Vagina (tissue), 2 donors: ENCODE data around the gene SSNA1.

Experiments used
- POLR2A ChIP-seq, 2 donors: fragments of 450-650 bp; IDR thresholded peaks; one replicate each; pipeline ENCODE4 v1.6.1; 2017; ENCODE audit warnings: antibody characterized with exemption in 2 of 2, mild to moderate bottlenecking in 2 of 2, moderate library complexity in 2 of 2
- TF ChIP-seq, protein P1 (sequence below), 3 experiments: fragments of 450-650 bp in 2 of 3; fragments of 200-600 bp in 1 of 3; sonication (generic) in 1 of 3; IDR thresholded peaks; one replicate each; pipeline ENCODE4 v1.5.1; 2017 to 2019; ENCODE audit warnings: antibody characterized with exemption in 3 of 3, mild to moderate bottlenecking in 2 of 3, moderate library complexity in 2 of 3

GRCh38 chr9:137141976-137142936, 46.2 kb upstream of the SSNA1 start:
- no peak for TF ChIP-seq POLR2A (IDR thresholded peaks at IDR 0.05)
- TF ChIP-seq, protein P1, sequence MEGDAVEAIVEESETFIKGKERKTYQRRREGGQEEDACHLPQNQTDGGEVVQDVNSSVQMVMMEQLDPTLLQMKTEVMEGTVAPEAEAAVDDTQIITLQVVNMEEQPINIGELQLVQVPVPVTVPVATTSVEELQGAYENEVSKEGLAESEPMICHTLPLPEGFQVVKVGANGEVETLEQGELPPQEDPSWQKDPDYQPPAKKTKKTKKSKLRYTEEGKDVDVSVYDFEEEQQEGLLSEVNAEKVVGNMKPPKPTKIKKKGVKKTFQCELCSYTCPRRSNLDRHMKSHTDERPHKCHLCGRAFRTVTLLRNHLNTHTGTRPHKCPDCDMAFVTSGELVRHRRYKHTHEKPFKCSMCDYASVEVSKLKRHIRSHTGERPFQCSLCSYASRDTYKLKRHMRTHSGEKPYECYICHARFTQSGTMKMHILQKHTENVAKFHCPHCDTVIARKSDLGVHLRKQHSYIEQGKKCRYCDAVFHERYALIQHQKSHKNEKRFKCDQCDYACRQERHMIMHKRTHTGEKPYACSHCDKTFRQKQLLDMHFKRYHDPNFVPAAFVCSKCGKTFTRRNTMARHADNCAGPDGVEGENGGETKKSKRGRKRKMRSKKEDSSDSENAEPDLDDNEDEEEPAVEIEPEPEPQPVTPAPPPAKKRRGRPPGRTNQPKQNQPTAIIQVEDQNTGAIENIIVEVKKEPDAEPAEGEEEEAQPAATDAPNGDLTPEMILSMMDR (IDR thresholded peaks at IDR 0.05), result no peak
